Measurements from ENCODE around the gene CTBP2. TPM values are rescaled to one million over a fixed set of nuclear protein-coding genes. Genes with fewer than 3 reads are reported as not detected.

The CTBP2 gene
- total RNA-seq, 3 donors from 2014 or later (not counting 1 experiment from before 2014, with no cell fraction given) = 120 to 179 (median 124) TPM

DNA sequence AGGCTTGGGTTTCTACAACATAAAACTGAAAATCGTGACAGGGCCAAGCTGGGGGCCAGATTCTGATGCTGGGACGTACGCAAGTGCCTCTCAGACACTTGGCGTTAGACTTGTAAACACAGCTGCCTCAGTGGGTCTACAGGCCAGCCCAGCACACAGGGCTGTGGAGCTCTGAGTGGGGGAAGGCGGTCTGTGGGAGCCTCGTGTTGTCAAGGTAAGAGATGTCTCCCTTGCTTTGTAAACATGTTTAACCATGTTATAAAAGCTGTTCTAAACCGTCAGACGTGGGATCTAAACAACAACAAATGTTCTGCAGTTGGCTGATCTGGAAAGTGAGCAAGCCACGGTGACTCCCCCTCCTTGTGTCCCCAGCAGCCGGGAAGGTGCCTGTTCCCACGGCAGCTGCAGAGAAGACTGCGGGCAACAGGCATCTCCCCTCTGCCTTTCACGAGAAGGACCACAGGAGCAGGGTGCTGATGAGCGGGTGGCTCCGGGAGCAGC is 150.7 kb downstream of the CTBP2 start:
- Histone ChIP-seq H3K27me3 (ENCODE audit: control insufficient read depth, insufficient read depth, low read length) (no peaks in the 10 kb centered on the region), H3K9me3 (ENCODE audit: control insufficient read depth, insufficient read depth, low read length) (no peaks in the 10 kb centered on the region), H3K4me3 (ENCODE audit: low read length) (no peak overlapping the region), H3K36me3 (ENCODE audit: control insufficient read depth, insufficient read depth, low read length) (peaks cover 16% of the 10 kb centered on the region), H3K27ac (ENCODE audit: low read length) (no peak overlapping the region), H3K4me1 (ENCODE audit: control insufficient read depth, insufficient read depth, low read length) (peaks cover 10% of the 10 kb centered on the region)
- ATAC-seq = no peak
- Mint-ChIP-seq H3K9me3 (no peaks in the 10 kb centered on the region), H3K4me3 (no peak overlapping the region), H3K4me1 (peaks cover 58 to 70% of the 10 kb centered on the region in 2 donors), H3K27ac (peak overlapping the region; percentile 47 to 51), H3K36me3 (no peaks in the 10 kb centered on the region), H3K27me3 (ENCODE audit: low read depth in 2 of 2) (no peaks in the 10 kb centered on the region)
- DNase-seq = no peak
- TF ChIP-seq, protein P1, sequence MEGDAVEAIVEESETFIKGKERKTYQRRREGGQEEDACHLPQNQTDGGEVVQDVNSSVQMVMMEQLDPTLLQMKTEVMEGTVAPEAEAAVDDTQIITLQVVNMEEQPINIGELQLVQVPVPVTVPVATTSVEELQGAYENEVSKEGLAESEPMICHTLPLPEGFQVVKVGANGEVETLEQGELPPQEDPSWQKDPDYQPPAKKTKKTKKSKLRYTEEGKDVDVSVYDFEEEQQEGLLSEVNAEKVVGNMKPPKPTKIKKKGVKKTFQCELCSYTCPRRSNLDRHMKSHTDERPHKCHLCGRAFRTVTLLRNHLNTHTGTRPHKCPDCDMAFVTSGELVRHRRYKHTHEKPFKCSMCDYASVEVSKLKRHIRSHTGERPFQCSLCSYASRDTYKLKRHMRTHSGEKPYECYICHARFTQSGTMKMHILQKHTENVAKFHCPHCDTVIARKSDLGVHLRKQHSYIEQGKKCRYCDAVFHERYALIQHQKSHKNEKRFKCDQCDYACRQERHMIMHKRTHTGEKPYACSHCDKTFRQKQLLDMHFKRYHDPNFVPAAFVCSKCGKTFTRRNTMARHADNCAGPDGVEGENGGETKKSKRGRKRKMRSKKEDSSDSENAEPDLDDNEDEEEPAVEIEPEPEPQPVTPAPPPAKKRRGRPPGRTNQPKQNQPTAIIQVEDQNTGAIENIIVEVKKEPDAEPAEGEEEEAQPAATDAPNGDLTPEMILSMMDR (IDR thresholded peaks at IDR 0.05) = no peak
- WGBS (ENCODE audit: insufficient coverage) = 91% methylated on average over 15 of the region's 15 CpGs
- intact Hi-C loops (cut with micrococcal nuclease) = no loop called here

DNA sequence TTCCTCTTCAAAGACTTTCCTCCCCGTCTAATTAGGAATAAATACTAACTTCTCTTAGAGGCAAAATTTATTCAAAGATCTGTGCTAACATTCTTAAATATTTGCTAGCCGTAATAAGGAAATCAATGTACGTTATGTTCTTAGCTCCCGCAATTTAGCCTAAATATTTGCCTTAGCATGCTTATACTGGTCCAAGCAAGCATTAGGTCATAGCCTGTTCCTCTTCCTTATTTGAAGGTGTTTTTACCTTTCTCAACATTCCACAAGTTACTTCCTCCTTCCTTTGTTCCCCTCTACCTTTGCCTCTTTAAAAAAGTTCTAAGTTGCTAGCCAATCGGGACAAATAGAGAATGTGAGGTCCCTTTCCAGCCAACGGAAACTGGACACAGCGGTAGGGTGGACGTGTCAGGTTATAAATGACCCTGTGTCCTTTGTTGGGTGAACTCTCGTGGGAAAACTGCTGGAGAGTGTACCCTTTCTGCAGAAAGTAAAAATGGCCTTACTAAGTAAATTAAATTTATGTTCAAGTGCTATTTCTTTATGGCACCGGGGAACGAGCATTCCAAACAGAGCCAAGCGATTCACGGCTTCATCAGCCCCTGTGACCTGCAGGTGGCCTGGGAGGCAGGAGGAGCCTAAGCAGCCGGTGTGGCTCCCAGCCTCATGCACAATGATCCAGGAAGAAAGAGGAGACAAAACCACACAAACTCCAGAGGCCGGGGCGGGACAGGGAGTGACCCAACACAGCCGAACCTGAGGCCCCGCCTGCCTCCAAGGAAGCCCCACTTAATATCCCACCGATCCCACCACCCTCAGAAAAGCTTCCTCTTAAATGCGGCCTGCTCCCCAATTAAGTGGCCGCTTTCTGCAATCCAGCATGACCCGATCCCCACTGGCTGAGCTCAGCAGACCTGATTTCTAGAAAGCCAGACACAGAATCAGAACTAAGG is 151.4 kb downstream of the CTBP2 start:
- DNase-seq = no peak
- Mint-ChIP-seq H3K27ac (peak overlapping the region; percentile 47 to 51), H3K27me3 (ENCODE audit: low read depth in 2 of 2) (no peaks in the 10 kb centered on the region), H3K36me3 (no peaks in the 10 kb centered on the region), H3K4me1 (peaks cover 57 to 68% of the 10 kb centered on the region in 2 donors), H3K4me3 (no peak overlapping the region), H3K9me3 (no peaks in the 10 kb centered on the region)
- intact Hi-C loops (cut with micrococcal nuclease) = no loop called here
- TF ChIP-seq, protein P1 (IDR thresholded peaks at IDR 0.05) = no peak
- Histone ChIP-seq H3K27ac (ENCODE audit: low read length) (no peak overlapping the region), H3K9me3 (ENCODE audit: control insufficient read depth, insufficient read depth, low read length) (no peaks in the 10 kb centered on the region), H3K4me3 (ENCODE audit: low read length) (no peak overlapping the region), H3K36me3 (ENCODE audit: control insufficient read depth, insufficient read depth, low read length) (peaks cover 16% of the 10 kb centered on the region), H3K27me3 (ENCODE audit: control insufficient read depth, insufficient read depth, low read length) (no peaks in the 10 kb centered on the region), H3K4me1 (ENCODE audit: control insufficient read depth, insufficient read depth, low read length) (peaks cover 3% of the 10 kb centered on the region)
- 92% methylated on average over 22 of the region's 22 CpGs for WGBS (ENCODE audit: insufficient coverage)
- ATAC-seq = no peak

DNA sequence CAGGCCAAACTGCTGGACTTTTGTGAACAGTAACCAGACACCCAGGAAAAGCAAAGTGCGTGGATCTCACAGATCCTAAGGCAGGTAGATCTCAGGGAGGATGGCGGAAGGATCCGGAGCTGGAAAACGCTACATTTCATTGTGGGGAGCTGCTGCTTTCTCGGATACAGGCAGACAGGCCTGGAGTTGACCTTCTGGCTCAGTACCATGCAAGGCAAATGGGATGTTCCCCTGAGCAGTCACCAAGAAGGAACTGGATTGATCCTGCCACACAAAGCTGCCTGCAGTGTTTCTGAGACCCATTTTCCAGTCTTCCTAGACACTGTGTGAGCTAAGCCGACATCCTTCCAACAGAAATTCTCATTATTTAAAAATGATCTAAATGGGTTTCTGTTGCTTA is 152.9 kb downstream of the CTBP2 start:
- Mint-ChIP-seq H3K27ac (peak overlapping the region; percentile 19 to 40), H3K9me3 (no peaks in the 10 kb centered on the region), H3K27me3 (ENCODE audit: low read depth in 2 of 2) (no peaks in the 10 kb centered on the region), H3K4me1 (peaks cover 52 to 66% of the 10 kb centered on the region in 2 donors), H3K4me3 (no peak overlapping the region), H3K36me3 (no peaks in the 10 kb centered on the region)
- ATAC-seq (no peak), DNase-seq (no peak)
- WGBS (ENCODE audit: insufficient coverage) = 92% methylated on average over 6 of the region's 6 CpGs
- Histone ChIP-seq H3K27me3 (ENCODE audit: control insufficient read depth, insufficient read depth, low read length) (no peaks in the 10 kb centered on the region), H3K27ac (ENCODE audit: low read length) (no peak overlapping the region), H3K36me3 (ENCODE audit: control insufficient read depth, insufficient read depth, low read length) (peaks cover 22% of the 10 kb centered on the region), H3K4me1 (ENCODE audit: control insufficient read depth, insufficient read depth, low read length) (peaks cover 3% of the 10 kb centered on the region), H3K4me3 (ENCODE audit: low read length) (no peak overlapping the region), H3K9me3 (ENCODE audit: control insufficient read depth, insufficient read depth, low read length) (no peaks in the 10 kb centered on the region)
- TF ChIP-seq, protein P1 (IDR thresholded peaks at IDR 0.05) = no peak
- intact Hi-C loops (cut with micrococcal nuclease) = no loop called here

All from natural killer cell (primary cell).